HCEC 1CT (cell line): ENCODE measurements around the gene SLC39A10.
A peak's percentile ranks its signal among the peaks of the same experiment; 100 is the strongest.

ENCODE experiments used
- DNase-seq: peaks from one replicate; pipeline ENCODE4 v3.0.0-alpha.2; 2017

Gene SLC39A10

GRCh38 chr2:195730912-195731311, 73.9 kb downstream of the SLC39A10 start:
- no peak for DNase-seq

- no peak for DNase-seq
These were observed 75.5 kb downstream of the SLC39A10 start for GRCh38 chr2:195732574-195732973.

DNA sequence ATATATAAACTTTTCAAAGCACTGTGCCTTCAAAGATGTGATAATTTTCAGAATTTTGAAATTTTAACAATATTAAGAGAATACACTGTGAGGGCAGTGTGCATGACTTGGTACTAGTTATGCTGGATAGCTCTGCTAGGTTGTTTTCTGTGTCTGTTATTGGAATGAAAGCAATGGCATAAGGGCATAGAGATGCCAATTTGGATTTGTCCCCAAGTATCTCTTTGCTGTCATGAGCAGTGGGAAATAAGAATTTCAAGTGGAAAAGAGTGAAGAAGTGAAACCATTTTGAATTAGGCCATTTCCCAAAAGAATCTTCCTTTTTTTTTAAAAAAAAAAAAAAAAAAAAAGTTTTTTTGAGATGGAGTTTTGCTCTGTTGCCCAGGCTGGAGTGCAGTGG, 76.8 kb downstream of the SLC39A10 start:
- no peak for DNase-seq

DNA sequence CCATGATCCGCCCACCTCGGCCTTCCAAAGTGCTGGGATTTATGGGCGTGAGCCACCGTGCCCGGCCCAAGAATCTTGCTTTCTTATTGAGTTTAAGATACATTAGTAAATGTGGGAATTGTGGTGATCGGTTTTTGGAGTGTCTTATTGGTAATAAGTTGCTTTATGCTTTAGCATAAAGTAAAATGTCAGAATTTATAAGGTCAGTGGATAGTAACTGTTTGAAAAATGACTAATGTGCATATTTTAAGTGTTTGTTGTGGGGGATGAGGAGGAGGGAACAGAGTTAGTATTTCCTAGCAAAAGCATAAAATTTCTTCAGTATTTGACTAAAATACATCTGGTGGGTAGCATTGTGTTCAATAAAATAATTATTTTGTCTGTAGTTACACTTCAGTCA, 77.4 kb downstream of the SLC39A10 start:
- DNase-seq, result peak; percentile 26

DNA sequence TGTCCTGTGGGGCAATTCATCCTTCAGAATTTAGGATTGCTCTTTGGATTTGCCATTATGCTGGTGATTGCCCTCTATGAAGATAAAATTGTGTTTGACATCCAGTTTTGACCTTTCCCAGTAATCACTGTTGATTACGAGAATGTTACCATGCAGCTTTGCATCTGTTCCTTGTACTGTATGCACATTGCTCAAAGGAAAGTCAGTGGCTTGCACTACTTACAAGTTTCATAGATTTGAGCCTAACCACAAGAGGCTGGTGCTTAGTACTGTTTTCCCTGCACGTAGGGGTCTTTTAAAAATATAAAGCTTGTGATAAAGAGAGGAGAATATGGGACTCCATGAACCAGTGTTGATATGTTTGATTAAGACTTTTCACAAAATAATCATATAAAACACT, 77.9 kb downstream of the SLC39A10 start:
- DNase-seq, result no peak

DNA sequence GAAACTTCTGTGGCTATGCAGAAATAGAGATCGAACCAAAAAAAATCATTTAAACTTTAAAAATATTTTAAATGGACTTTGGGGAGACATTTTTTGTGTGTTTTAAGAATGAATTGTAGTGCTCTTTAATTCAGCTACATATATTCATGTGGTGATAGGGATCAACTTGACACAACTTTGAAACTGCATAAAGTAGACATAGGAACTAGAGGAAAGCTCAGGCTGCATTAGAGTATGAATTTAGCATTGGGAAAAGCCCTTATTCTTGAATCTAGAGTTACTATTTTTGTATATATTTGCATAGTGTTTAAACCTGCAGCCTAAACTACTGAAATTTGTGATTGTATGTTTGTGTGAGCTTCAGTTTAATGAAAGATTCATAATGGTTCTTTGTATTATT, 78.3 kb downstream of the SLC39A10 start:
- DNase-seq, result no peak

DNA sequence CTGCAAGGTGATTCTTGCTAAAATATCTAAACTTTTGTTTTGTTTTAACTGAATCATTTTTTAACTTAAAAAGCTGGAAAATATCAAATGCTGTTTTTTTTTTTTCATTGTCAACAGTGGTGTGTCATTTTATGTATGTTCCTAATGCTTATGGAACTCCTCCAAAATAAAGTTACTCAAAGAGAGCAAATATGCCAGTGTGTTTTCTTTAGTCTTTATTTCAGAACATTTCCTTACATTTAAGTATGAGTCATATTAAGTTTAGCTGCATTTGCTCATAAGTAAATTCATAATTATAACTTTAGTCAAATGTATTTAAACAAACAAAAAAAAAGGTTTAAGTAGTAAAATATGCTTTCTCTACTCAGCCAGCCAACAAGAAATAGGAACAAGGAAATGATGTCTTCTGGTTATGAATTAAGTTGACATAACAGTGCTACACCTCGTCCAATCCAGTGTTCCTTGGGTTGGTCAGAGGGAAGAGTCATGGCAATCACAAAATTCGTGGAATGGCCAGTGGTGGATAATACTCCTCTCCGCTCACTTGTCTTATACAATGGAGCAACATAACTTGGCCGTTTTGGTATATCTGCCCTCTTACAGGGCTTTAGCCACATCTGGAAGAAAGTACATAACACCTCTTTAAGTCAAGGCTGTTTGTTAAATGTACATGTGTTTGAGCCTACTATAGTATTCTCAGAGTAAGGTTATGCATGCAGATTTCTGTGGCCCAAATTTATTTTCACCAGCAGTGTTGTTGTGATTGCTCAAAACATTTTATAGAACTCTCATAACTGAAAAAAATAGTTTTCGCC, 80.7 kb downstream of the SLC39A10 start:
- DNase-seq, result peak; percentile 36

DNA sequence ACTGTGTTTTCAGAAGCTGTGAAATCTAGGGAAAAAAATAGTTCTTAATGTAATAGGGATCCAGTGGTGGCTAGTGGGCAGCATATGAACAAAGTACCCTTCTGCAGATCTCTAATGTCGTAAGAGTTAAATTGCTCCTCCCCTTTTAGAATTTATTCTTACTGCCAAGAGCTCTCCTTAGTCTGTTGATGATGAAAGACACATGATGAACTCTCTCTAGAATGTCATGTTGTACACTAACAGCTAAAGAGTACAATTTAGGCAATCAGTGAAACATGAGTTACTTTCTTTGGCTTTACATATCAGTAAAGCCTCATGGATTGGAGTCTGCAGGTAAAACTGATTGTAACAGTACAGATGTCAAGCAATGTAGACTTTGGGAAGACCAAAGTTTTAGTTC, 84.2 kb downstream of the SLC39A10 start:
- no peak for DNase-seq

GRCh38 chr2:195756218-195756942, 99.4 kb downstream of the SLC39A10 start:
- peak; percentile 50 for DNase-seq

- DNase-seq, result no peak
These were observed 101.8 kb downstream of the SLC39A10 start for GRCh38 chr2:195758846-195759245.

DNA sequence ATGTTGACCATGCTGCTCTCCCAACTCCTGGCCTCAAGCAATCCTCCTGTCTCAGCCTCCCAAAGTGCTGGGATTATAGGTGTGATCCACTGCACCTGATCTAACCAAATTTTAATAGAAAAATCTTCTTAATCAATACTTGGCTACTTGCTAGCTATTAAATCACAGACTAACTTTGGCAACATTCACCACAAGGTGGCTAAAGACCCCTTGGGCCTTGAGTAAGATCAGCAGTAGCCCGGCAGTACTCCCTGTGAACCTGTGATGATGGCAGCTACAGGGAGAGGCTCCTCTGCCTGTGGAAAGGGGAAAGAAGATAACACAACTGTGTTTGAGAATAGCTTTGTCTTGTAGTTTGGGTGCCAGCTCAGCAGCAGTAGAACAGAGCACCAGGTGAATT, 102.9 kb downstream of the SLC39A10 start:
- no peak for DNase-seq

DNA sequence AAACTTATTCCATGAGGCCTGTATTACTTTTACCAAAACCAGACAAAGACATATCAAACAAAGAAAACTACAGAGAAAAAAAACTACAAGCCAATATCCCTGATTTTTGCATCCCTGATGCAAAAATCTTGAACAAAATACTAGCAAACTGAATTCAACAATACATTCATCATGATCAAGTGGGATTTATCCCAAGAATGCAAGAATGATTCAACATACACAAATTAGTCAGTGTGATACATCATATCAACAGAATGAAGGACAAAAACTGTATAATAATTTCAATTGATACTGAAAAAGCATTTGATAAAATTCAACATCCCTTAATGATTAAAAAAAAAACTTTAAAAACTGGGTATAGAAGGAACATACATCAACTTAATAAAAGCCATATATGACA, 106.8 kb downstream of the SLC39A10 start:
- DNase-seq, result peak; percentile 52

DNA sequence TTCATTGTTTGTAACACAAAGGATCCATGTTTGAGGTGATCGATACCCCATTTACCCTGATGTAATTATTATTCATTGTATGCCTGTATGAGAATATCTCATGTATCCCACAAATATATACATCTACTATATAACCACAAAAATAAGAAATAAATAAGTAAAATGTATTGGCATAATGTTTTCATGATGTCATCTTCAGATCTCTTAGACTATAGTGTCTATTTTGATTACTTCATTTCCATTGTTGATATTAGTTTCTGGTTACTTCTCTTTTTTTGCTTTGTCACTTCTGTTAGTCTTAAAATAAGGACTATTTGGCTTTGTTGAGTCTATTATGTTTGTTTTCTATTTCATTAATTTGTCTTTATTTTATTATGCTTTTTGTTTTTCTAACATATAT, 109.7 kb downstream of the SLC39A10 start:
- DNase-seq, result no peak

GRCh38 chr2:195768431-195768830, 111.4 kb downstream of the SLC39A10 start:
- peak; percentile 59 for DNase-seq

DNA sequence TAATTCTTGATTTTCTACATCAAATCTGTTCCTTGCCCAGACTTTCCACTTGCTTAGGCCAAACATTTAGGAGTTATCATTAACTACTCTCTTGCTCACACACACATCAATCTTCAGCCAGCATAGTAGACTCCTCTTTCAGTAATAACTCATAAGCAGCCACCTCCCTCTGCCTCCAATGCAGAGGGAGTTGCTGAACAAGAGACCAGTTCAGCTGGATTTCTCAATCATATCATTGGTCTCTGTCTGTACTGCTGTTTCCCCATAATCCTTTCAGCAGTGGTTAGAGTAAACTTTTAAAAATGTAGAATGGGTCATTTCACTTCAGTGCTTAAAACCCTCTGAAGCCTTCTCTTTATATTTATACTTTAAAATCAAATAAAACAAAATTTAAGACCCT, 112.9 kb downstream of the SLC39A10 start:
- DNase-seq, result no peak

DNA sequence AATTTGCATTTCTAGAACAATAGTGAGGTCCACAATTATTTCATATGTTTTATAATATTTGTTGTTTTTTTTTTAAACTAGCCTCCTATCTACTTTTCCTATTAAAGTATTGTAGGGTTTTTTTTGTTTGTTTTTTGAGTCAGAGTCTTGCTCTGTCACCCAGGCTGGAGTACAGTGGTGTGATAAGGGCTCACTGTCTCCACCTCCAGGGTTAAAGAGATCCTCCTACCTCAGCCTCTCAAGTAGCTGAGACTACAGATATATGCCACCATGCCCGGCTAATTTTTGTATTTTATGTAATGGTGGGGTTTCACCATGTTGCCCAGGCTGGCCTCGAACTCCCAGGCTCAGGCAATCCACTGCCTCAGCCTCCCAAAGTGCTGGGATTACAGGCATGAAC, 122.5 kb downstream of the SLC39A10 start:
- no peak for DNase-seq

DNA sequence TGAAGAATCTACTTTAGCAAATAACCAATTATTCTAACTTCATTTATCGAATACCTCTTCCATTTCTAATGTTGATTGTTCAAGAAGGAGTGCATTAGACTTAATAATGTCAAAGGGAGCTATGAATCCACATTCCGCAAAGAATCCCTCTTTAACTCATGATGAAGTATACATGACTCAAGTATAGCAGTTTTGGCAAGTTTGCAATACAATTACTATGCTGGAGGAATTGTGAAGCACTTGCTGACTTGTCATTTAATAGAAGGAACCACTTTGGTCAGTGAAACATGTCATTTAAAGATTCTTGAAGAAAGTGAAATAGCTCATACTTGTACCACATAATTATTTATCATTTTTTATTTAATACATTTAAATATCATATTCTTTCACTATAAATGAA, 125.1 kb downstream of the SLC39A10 start:
- DNase-seq, result peak; percentile 15
